ENCODE results near the gene ARHGAP24. TPM values are rescaled to one million over a fixed set of nuclear protein-coding genes. Genes with fewer than 3 reads are reported as not detected.

Gene ARHGAP24
- total and polyA plus RNA-seq, 2 of the 13 experiments (the other 11 are each of a cell fraction or from before 2014, with no cell fraction given) = 0.07 to 0.55 TPM

DNA sequence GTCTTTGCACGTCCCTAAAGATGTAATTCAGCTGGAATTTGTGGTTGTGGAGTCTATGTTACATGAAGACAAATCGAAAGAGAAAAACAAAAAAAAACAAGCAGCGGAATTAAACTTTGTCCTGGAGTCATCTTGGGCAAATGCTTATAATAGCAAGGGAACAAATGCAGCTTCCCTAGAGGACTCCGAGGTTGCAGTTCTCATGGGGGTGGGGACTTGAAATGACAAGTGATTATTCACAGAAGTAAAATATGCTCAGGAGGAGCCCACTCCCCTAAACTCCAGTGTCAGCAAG is 362.4 kb downstream of the ARHGAP24 start (continued):
- TF ChIP-seq, protein P1, sequence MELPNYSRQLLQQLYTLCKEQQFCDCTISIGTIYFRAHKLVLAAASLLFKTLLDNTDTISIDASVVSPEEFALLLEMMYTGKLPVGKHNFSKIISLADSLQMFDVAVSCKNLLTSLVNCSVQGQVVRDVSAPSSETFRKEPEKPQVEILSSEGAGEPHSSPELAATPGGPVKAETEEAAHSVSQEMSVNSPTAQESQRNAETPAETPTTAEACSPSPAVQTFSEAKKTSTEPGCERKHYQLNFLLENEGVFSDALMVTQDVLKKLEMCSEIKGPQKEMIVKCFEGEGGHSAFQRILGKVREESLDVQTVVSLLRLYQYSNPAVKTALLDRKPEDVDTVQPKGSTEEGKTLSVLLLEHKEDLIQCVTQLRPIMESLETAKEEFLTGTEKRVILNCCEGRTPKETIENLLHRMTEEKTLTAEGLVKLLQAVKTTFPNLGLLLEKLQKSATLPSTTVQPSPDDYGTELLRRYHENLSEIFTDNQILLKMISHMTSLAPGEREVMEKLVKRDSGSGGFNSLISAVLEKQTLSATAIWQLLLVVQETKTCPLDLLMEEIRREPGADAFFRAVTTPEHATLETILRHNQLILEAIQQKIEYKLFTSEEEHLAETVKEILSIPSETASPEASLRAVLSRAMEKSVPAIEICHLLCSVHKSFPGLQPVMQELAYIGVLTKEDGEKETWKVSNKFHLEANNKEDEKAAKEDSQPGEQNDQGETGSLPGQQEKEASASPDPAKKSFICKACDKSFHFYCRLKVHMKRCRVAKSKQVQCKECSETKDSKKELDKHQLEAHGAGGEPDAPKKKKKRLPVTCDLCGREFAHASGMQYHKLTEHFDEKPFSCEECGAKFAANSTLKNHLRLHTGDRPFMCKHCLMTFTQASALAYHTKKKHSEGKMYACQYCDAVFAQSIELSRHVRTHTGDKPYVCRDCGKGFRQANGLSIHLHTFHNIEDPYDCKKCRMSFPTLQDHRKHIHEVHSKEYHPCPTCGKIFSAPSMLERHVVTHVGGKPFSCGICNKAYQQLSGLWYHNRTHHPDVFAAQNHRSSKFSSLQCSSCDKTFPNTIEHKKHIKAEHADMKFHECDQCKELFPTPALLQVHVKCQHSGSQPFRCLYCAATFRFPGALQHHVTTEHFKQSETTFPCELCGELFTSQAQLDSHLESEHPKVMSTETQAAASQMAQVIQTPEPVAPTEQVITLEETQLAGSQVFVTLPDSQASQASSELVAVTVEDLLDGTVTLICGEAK (IDR thresholded peaks at IDR 0.05) = no peak
- TF ChIP-seq, protein P1 (CRISPR knock-in tag; IDR thresholded peaks at IDR 0.05) = no peak
- TF ChIP-seq, protein P2, sequence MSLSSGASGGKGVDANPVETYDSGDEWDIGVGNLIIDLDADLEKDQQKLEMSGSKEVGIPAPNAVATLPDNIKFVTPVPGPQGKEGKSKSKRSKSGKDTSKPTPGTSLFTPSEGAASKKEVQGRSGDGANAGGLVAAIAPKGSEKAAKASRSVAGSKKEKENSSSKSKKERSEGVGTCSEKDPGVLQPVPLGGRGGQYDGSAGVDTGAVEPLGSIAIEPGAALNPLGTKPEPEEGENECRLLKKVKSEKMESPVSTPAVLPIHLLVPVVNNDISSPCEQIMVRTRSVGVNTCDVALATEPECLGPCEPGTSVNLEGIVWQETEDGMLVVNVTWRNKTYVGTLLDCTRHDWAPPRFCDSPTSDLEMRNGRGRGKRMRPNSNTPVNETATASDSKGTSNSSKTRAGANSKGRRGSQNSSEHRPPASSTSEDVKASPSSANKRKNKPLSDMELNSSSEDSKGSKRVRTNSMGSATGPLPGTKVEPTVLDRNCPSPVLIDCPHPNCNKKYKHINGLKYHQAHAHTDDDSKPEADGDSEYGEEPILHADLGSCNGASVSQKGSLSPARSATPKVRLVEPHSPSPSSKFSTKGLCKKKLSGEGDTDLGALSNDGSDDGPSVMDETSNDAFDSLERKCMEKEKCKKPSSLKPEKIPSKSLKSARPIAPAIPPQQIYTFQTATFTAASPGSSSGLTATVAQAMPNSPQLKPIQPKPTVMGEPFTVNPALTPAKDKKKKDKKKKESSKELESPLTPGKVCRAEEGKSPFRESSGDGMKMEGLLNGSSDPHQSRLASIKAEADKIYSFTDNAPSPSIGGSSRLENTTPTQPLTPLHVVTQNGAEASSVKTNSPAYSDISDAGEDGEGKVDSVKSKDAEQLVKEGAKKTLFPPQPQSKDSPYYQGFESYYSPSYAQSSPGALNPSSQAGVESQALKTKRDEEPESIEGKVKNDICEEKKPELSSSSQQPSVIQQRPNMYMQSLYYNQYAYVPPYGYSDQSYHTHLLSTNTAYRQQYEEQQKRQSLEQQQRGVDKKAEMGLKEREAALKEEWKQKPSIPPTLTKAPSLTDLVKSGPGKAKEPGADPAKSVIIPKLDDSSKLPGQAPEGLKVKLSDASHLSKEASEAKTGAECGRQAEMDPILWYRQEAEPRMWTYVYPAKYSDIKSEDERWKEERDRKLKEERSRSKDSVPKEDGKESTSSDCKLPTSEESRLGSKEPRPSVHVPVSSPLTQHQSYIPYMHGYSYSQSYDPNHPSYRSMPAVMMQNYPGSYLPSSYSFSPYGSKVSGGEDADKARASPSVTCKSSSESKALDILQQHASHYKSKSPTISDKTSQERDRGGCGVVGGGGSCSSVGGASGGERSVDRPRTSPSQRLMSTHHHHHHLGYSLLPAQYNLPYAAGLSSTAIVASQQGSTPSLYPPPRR (CRISPR knock-in tag; IDR thresholded peaks at IDR 0.05; ENCODE audit: borderline replicate concordance) = no peak
- no peak for TF ChIP-seq ZNF598 (CRISPR knock-in tag; IDR thresholded peaks at IDR 0.05; ENCODE audit: borderline replicate concordance)
- TF ChIP-seq, protein P3, sequence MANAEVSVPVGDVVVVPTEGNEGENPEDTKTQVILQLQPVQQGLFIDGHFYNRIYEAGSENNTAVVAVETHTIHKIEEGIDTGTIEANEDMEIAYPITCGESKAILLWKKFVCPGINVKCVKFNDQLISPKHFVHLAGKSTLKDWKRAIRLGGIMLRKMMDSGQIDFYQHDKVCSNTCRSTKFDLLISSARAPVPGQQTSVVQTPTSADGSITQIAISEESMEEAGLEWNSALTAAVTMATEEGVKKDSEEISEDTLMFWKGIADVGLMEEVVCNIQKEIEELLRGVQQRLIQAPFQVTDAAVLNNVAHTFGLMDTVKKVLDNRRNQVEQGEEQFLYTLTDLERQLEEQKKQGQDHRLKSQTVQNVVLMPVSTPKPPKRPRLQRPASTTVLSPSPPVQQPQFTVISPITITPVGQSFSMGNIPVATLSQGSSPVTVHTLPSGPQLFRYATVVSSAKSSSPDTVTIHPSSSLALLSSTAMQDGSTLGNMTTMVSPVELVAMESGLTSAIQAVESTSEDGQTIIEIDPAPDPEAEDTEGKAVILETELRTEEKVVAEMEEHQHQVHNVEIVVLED (CRISPR knock-in tag; IDR thresholded peaks at IDR 0.05; ENCODE audit: borderline replicate concordance) = no peak
- no peak for TF ChIP-seq ZNF501 (CRISPR knock-in tag; IDR thresholded peaks at IDR 0.05)
- TF ChIP-seq, protein P4, sequence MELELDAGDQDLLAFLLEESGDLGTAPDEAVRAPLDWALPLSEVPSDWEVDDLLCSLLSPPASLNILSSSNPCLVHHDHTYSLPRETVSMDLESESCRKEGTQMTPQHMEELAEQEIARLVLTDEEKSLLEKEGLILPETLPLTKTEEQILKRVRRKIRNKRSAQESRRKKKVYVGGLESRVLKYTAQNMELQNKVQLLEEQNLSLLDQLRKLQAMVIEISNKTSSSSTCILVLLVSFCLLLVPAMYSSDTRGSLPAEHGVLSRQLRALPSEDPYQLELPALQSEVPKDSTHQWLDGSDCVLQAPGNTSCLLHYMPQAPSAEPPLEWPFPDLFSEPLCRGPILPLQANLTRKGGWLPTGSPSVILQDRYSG (CRISPR knock-in tag; IDR thresholded peaks at IDR 0.05) = no peak

All from HepG2 (cell line).